HCT116 (cell line): Measurements from ENCODE around the gene IRAK2. TPM values are rescaled to one million over a fixed set of nuclear protein-coding genes. Genes with fewer than 3 reads are reported as not detected.

Source experiments
- ATAC-seq: fragments of 200-7000 bp; cut with Tn5 transposase; 2 replicates; pipeline ENCODE4 v1.9.1; 2020; ENCODE audit warnings: mild to moderate bottlenecking, moderate library complexity
- BruUV-seq: library from RNA; stranded (reverse); fragments of 400-500 nt; replicated peaks from 2 replicates; lab custom pipeline; 2021; lab: Mats Ljungman, UMichigan
- CTCF ChIA-PET: fragments of 300-600 bp; sonication (Branson Sonifier 250); formaldehyde crosslinking; loops from one replicate; lab custom pipeline; 2021; ENCODE audit warnings: antibody characterized with exemption; lab: Charles Lee
- POLR2A ChIA-PET: fragments of 300-600, 350-600 bp; sonication (Branson Sonifier 250); formaldehyde crosslinking; loops from one replicate; lab custom pipeline; 2021; ENCODE audit warnings: antibody characterized with exemption; lab: Charles Lee
- RAD21 ChIA-PET, 2 experiments: fragments of 300-600 bp; sonication (Branson Sonifier 250); formaldehyde crosslinking; loops; one replicate each; lab custom pipeline; 2023; ENCODE audit warnings: low total read pairs in 2 of 2; ENCODE audit not compliant: uncharacterized antibody in 2 of 2, unreplicated experiment in 2 of 2, low non-redundant PET in 1 of 2; lab: Charles Lee
- DNase-seq: peaks from one replicate; pipeline ENCODE4 v3.0.0-alpha.2; 2010; ENCODE audit warnings: low read depth, low spot score
- H2AFZ ChIP-seq: fragments of 200-600 bp; shearing (Covaris generic), sonication (generic); 2 replicates; pipeline ENCODE4 v1.6.1; 2017; ENCODE audit warnings: low read depth, mixed run types, mixed read lengths, antibody characterized with exemption, low read length; ENCODE audit not compliant: poor library complexity, severe bottlenecking
- H3K27ac ChIP-seq: 2 replicates; pipeline ENCODE4 v1.5.1; 2012; ENCODE audit warnings: low read depth, low read length
- H3K27me3 ChIP-seq: fragments of 200-600 bp; sonication (generic); 2 replicates; pipeline ENCODE4 v1.6.1; 2016; ENCODE audit warnings: mixed run types, low read length, mixed read lengths; ENCODE audit not compliant: insufficient read depth
- H3K36me3 ChIP-seq, 2 experiments: fragments of 200-500 bp in 1 of 2; fragments of 200-600 bp in 1 of 2; sonication (Bioruptor generic) in 1 of 2; sonication (generic) in 1 of 2; 2 replicates each; pipeline versions ENCODE4 v1.5.1 to v1.6.1; 2014 to 2016; ENCODE audit warnings: low read length in 2 of 2, inconsistent platforms in 1 of 2, mixed read lengths in 1 of 2, mixed run types in 1 of 2; ENCODE audit not compliant: insufficient read depth in 2 of 2, control insufficient read depth in 1 of 2
- H3K4me1 ChIP-seq, 2 experiments: fragments of 200-600 bp in 1 of 2; sonication (generic) in 1 of 2; 2 replicates each; pipeline versions ENCODE4 v1.5.1 to v1.6.1; 2012 to 2017; ENCODE audit warnings: low read length in 2 of 2, inconsistent platforms in 1 of 2, mild to moderate bottlenecking in 1 of 2, mixed read lengths in 1 of 2, mixed run types in 1 of 2, moderate library complexity in 1 of 2; ENCODE audit not compliant: insufficient read depth in 2 of 2, control insufficient read depth in 1 of 2
- H3K4me2 ChIP-seq: fragments of 200-600 bp; sonication (generic); 2 replicates; pipeline ENCODE4 v1.6.1; 2017; ENCODE audit warnings: mixed run types, low read length, mixed read lengths
- H3K4me3 ChIP-seq, 2 experiments: fragments of 200-600 bp in 1 of 2; sonication (generic) in 1 of 2; replicated peaks in 1 of 2; 2 replicates each; pipeline ENCODE4 v1.5.1; 2011 to 2016; ENCODE audit warnings: low read length in 2 of 2, control low read depth in 1 of 2, low read depth in 1 of 2, mild to moderate bottlenecking in 1 of 2, mixed read lengths in 1 of 2, mixed run types in 1 of 2
- H3K79me2 ChIP-seq: fragments of 200-600 bp; sonication (generic); 2 replicates; pipeline ENCODE4 v1.6.1; 2017; ENCODE audit warnings: mild to moderate bottlenecking, mixed run types, low read length, moderate library complexity, mixed read lengths; ENCODE audit not compliant: insufficient read depth
- H3K9ac ChIP-seq: fragments of 200-600 bp; sonication (generic); 2 replicates; pipeline ENCODE4 v1.6.1; 2016; ENCODE audit warnings: low read length, mixed read lengths
- H3K9me2 ChIP-seq: fragments of 200-600 bp; sonication (generic), shearing (Covaris generic); 2 replicates; pipeline ENCODE4 v1.6.1; 2017; ENCODE audit warnings: mixed run types, mild to moderate bottlenecking, moderate library complexity; ENCODE audit not compliant: insufficient read depth
- H3K9me3 ChIP-seq, 2 experiments: fragments of 200-500 bp in 1 of 2; fragments of 200-600 bp in 1 of 2; sonication (Bioruptor generic) in 1 of 2; sonication (generic) in 1 of 2; 2 replicates each; pipeline ENCODE4 v1.6.1; 2014 to 2017; ENCODE audit warnings: low read length in 2 of 2, mixed read lengths in 2 of 2, inconsistent platforms in 1 of 2, low read depth in 1 of 2, mild to moderate bottlenecking in 1 of 2, mixed run types in 1 of 2, moderate library complexity in 1 of 2; ENCODE audit not compliant: control insufficient read depth in 1 of 2, insufficient read depth in 1 of 2
- H4K20me1 ChIP-seq: fragments of 200-600 bp; sonication (generic), shearing (Covaris generic); 2 replicates; pipeline ENCODE4 v1.6.1; 2017; ENCODE audit warnings: mixed run types, mild to moderate bottlenecking, moderate library complexity; ENCODE audit not compliant: insufficient read depth
- EZH2 ChIP-seq: fragments of 200-600 bp; sonication (generic); IDR thresholded peaks from 2 replicates; pipeline ENCODE4 v1.6.1; 2017; ENCODE audit warnings: antibody characterized with exemption, mixed run types
- SIN3A ChIP-seq: IDR thresholded peaks from 2 replicates; pipeline ENCODE4 v1.6.1; 2012; ENCODE audit warnings: low read depth
- SP1 ChIP-seq: IDR thresholded peaks from 2 replicates; pipeline ENCODE4 v1.6.1; 2012; ENCODE audit warnings: low read depth
- SRF ChIP-seq: IDR thresholded peaks from 2 replicates; pipeline ENCODE4 v1.6.1; 2012; ENCODE audit warnings: low read depth
- intact Hi-C: fragments of 100-400 bp; cut with micrococcal nuclease; formaldehyde crosslinking; loops from 2 replicates; pipeline ENCODE4 v1.10.0; 2022
- total RNA-seq: library from RNA; stranded (reverse); gene quantifications from one replicate; pipeline ENCODE4 v1.2.1, GENCODE V29; 2021; ENCODE audit not compliant: unreplicated experiment
- TF ChIP-seq, protein P1 (sequence below), 3 experiments: fragments of 200-600 bp in 1 of 3; sonication (generic) in 1 of 3; IDR thresholded peaks in 2 of 3; conservative IDR thresholded peaks in 1 of 3; 2 replicates each; pipeline ENCODE4 v1.5.1; 2012 to 2017; ENCODE audit warnings: low read depth in 2 of 3, low read length in 2 of 3, antibody characterized with exemption in 1 of 3, borderline replicate concordance in 1 of 3, control low read depth in 1 of 3, mild to moderate bottlenecking in 1 of 3, mixed read lengths in 1 of 3, mixed run types in 1 of 3, moderate library complexity in 1 of 3; ENCODE audit not compliant: insufficient read depth in 1 of 3
- TF ChIP-seq, protein P2 (sequence below): IDR thresholded peaks from 2 replicates; pipeline ENCODE4 v1.6.1; 2012; ENCODE audit warnings: low read depth
- TF ChIP-seq, protein P3 (sequence below): IDR thresholded peaks from 2 replicates; pipeline ENCODE4 v1.6.1; 2012
- TF ChIP-seq, protein P4 (sequence below): IDR thresholded peaks from 2 replicates; pipeline ENCODE4 v1.6.1; 2011; ENCODE audit warnings: mild to moderate bottlenecking, low read length, moderate library complexity; ENCODE audit not compliant: insufficient replicate concordance; ENCODE audit errors: extremely low read depth

IRAK2 gene
- total RNA-seq, 1 experiment from 2014 or later, result 3.6 TPM

DNA sequence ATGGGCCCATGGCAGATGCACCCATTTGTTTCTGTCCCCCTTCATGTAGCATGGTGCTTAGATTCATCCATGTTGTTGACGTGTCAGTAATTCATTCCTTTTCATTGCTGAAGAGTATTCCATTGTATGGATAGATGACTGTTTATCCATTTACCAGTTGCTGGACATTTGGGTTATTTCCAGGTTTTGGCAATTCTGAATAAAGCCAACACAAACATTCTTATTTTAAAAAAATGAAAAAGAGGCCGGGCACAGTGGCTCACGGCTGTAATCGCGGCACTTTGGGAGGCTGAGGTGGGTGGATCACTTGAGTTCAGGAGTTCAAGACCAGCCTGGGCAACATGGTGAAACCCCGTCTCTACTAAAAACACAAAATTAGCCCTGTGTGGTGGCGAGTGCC lies 64.9 kb downstream of the IRAK2 start:
- no TSS peak for BruUV-seq
- intact Hi-C loops, result loop anchor here (5.0 to 10.0 kb wide), 4 partner anchors 115 to 512 kb away; partner anchors contain the start of genes BRK1 and EMC3
- Histone ChIP-seq H3K4me3 (no peak overlapping the region), H3K79me2 (no peaks in the 10 kb centered on the region), H3K27me3 (no peaks in the 10 kb centered on the region), H3K9me3 (no peaks in the 10 kb centered on the region), H3K36me3 (no peaks in the 10 kb centered on the region), H3K9me2 (no peaks in the 10 kb centered on the region), H3K27ac (no peak overlapping the region), H3K4me2 (no peak overlapping the region), H3K9ac (no peak overlapping the region), H2AFZ (no peak overlapping the region), H3K4me1 (peaks cover 0 to 7% of the 10 kb centered on the region in 2 experiments; a peak in 2 of 4 replicates), H4K20me1 (no peaks in the 10 kb centered on the region)
- TF ChIP-seq, protein P1, sequence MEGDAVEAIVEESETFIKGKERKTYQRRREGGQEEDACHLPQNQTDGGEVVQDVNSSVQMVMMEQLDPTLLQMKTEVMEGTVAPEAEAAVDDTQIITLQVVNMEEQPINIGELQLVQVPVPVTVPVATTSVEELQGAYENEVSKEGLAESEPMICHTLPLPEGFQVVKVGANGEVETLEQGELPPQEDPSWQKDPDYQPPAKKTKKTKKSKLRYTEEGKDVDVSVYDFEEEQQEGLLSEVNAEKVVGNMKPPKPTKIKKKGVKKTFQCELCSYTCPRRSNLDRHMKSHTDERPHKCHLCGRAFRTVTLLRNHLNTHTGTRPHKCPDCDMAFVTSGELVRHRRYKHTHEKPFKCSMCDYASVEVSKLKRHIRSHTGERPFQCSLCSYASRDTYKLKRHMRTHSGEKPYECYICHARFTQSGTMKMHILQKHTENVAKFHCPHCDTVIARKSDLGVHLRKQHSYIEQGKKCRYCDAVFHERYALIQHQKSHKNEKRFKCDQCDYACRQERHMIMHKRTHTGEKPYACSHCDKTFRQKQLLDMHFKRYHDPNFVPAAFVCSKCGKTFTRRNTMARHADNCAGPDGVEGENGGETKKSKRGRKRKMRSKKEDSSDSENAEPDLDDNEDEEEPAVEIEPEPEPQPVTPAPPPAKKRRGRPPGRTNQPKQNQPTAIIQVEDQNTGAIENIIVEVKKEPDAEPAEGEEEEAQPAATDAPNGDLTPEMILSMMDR (IDR thresholded peaks at IDR 0.05 in 2 of 3, conservative IDR thresholded peaks at IDR 0.05 in 1 of 3; ENCODE audit: borderline replicate concordance in 1 of 3, insufficient read depth in 1 of 3, low read depth in 2 of 3, low read length in 2 of 3), result no peak
- no peak for TF ChIP-seq EZH2
- TF ChIP-seq, protein P2, sequence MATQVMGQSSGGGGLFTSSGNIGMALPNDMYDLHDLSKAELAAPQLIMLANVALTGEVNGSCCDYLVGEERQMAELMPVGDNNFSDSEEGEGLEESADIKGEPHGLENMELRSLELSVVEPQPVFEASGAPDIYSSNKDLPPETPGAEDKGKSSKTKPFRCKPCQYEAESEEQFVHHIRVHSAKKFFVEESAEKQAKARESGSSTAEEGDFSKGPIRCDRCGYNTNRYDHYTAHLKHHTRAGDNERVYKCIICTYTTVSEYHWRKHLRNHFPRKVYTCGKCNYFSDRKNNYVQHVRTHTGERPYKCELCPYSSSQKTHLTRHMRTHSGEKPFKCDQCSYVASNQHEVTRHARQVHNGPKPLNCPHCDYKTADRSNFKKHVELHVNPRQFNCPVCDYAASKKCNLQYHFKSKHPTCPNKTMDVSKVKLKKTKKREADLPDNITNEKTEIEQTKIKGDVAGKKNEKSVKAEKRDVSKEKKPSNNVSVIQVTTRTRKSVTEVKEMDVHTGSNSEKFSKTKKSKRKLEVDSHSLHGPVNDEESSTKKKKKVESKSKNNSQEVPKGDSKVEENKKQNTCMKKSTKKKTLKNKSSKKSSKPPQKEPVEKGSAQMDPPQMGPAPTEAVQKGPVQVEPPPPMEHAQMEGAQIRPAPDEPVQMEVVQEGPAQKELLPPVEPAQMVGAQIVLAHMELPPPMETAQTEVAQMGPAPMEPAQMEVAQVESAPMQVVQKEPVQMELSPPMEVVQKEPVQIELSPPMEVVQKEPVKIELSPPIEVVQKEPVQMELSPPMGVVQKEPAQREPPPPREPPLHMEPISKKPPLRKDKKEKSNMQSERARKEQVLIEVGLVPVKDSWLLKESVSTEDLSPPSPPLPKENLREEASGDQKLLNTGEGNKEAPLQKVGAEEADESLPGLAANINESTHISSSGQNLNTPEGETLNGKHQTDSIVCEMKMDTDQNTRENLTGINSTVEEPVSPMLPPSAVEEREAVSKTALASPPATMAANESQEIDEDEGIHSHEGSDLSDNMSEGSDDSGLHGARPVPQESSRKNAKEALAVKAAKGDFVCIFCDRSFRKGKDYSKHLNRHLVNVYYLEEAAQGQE, result no peak
- no peak for TF ChIP-seq SP1
- no peak for TF ChIP-seq SRF
- TF ChIP-seq, protein P3, sequence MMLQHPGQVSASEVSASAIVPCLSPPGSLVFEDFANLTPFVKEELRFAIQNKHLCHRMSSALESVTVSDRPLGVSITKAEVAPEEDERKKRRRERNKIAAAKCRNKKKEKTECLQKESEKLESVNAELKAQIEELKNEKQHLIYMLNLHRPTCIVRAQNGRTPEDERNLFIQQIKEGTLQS, result no peak
- TF ChIP-seq SIN3A, result no peak
- TF ChIP-seq, protein P4, sequence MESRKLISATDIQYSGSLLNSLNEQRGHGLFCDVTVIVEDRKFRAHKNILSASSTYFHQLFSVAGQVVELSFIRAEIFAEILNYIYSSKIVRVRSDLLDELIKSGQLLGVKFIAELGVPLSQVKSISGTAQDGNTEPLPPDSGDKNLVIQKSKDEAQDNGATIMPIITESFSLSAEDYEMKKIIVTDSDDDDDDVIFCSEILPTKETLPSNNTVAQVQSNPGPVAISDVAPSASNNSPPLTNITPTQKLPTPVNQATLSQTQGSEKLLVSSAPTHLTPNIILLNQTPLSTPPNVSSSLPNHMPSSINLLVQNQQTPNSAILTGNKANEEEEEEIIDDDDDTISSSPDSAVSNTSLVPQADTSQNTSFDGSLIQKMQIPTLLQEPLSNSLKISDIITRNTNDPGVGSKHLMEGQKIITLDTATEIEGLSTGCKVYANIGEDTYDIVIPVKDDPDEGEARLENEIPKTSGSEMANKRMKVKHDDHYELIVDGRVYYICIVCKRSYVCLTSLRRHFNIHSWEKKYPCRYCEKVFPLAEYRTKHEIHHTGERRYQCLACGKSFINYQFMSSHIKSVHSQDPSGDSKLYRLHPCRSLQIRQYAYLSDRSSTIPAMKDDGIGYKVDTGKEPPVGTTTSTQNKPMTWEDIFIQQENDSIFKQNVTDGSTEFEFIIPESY, result no peak
- ChIA-PET POLR2A (interaction anchor here (1.5 kb wide), 1 partner anchor 18 kb away, joined by 3 read pairs; the partner anchor contains the start of gene TATDN2), RAD21 (no interaction called here), CTCF (no interaction called here)
- ATAC-seq (no peak), DNase-seq (no peak)
